WTC11 (cell line): ENCODE results near the gene ARCN1. TPM values are rescaled to one million over a fixed set of nuclear protein-coding genes. Genes with fewer than 3 reads are reported as not detected.

Experiments used
- ATAC-seq: fragments of 200-7000 bp; cut with Tn5 transposase; 2 replicates; pipeline ENCODE4 v1.10.0; 2021; ENCODE audit warnings: mild to moderate bottlenecking, moderate library complexity
- CTCF ChIA-PET: fragments of 300-600 bp; sonication (Branson Sonifier 250); formaldehyde crosslinking; loops from one replicate; lab custom pipeline; 2021; ENCODE audit warnings: antibody characterized with exemption; lab: Charles Lee
- POLR2A ChIA-PET: fragments of 350-600 bp; sonication (Branson Sonifier 250); formaldehyde crosslinking; loops from one replicate; lab custom pipeline; 2021; ENCODE audit warnings: antibody characterized with exemption; lab: Charles Lee
- DNase-seq: peaks from one replicate; pipeline ENCODE4 v3.0.0; 2021; ENCODE audit warnings: low spot score
- H3K27ac Mint-ChIP-seq: 2 replicates; pipeline ENCODE4 v1.8.0; 2021; ENCODE audit warnings: mixed read lengths
- H3K27me3 Mint-ChIP-seq: 2 replicates; pipeline ENCODE4 v1.8.0; 2021; ENCODE audit warnings: low read depth, mild to moderate bottlenecking, moderate library complexity, mixed read lengths
- H3K36me3 Mint-ChIP-seq: 2 replicates; pipeline ENCODE4 v1.8.0; 2021; ENCODE audit warnings: mixed read lengths
- H3K4me1 Mint-ChIP-seq: 2 replicates; pipeline ENCODE4 v1.8.0; 2022; ENCODE audit warnings: mixed read lengths
- H3K4me3 Mint-ChIP-seq: 2 replicates; pipeline ENCODE4 v1.8.0; 2021; ENCODE audit warnings: mild to moderate bottlenecking, moderate library complexity, mixed read lengths
- H3K9me3 Mint-ChIP-seq: 2 replicates; pipeline ENCODE4 v1.8.0; 2021; ENCODE audit warnings: mixed read lengths
- ETV6 ChIP-seq: sonication (generic); formaldehyde crosslinking; IDR thresholded peaks from 2 replicates; pipeline ENCODE4 v1.8.1; 2022; ENCODE audit warnings: mild to moderate bottlenecking, missing genetic modification reagents
- GRHL2 ChIP-seq: fragments of 250-450 bp; sonication (Bioruptor Pico); IDR thresholded peaks from 2 replicates; pipeline ENCODE4 v1.8.0; 2022; ENCODE audit warnings: mild to moderate bottlenecking, moderate library complexity; ENCODE audit not compliant: insufficient replicate concordance, severe bottlenecking
- HMGA2 ChIP-seq: fragments of 250-450 bp; sonication (Bioruptor Pico); IDR thresholded peaks from 2 replicates; pipeline ENCODE4 v1.4.0; 2021; ENCODE audit warnings: mild to moderate bottlenecking, moderate library complexity
- JAZF1 ChIP-seq: fragments of 250-450 bp; sonication (Bioruptor Pico); IDR thresholded peaks from 2 replicates; pipeline ENCODE4 v1.9.0; 2021; ENCODE audit warnings: moderate library complexity, mild to moderate bottlenecking, inconsistent platforms
- JUN ChIP-seq: sonication (generic); formaldehyde crosslinking; IDR thresholded peaks from 2 replicates; pipeline ENCODE4 v1.8.0; 2023; ENCODE audit warnings: mild to moderate bottlenecking, missing genetic modification reagents
- NR2C2 ChIP-seq: sonication (generic); formaldehyde crosslinking; IDR thresholded peaks from 2 replicates; pipeline ENCODE4 v1.8.0; 2022; ENCODE audit warnings: mild to moderate bottlenecking, missing genetic modification reagents
- OVOL2 ChIP-seq: fragments of 250-450 bp; sonication (Bioruptor Pico); IDR thresholded peaks from 2 replicates; pipeline ENCODE4 v1.9.0; 2021; ENCODE audit warnings: mild to moderate bottlenecking, borderline replicate concordance
- SP1 ChIP-seq: sonication (generic); formaldehyde crosslinking; conservative IDR thresholded peaks from 2 replicates; pipeline ENCODE4 v1.8.1; 2022; ENCODE audit warnings: missing genetic modification reagents
- TEAD1 ChIP-seq: sonication (generic); formaldehyde crosslinking; IDR thresholded peaks from 2 replicates; pipeline ENCODE4 v1.8.0; 2022; ENCODE audit warnings: mild to moderate bottlenecking, missing genetic modification reagents
- TEAD4 ChIP-seq: sonication (generic); formaldehyde crosslinking; IDR thresholded peaks from 2 replicates; pipeline ENCODE4 v1.8.0; 2022; ENCODE audit warnings: mild to moderate bottlenecking, missing genetic modification reagents
- ZNF121 ChIP-seq: sonication (generic); formaldehyde crosslinking; IDR thresholded peaks from 2 replicates; pipeline ENCODE4 v1.8.0; 2023; ENCODE audit warnings: missing genetic modification reagents
- total RNA-seq: library from RNA; stranded (reverse); gene quantifications from 3 replicates; pipeline ENCODE4 v1.2.3, GENCODE V29; 2021
- TF ChIP-seq, protein P1 (sequence below): sonication (generic); formaldehyde crosslinking; IDR thresholded peaks from 2 replicates; pipeline ENCODE4 v1.8.0; 2022; ENCODE audit warnings: mild to moderate bottlenecking, missing genetic modification reagents
- TF ChIP-seq, protein P2 (sequence below): fragments of 250-450 bp; sonication (Bioruptor Pico); IDR thresholded peaks from 2 replicates; pipeline ENCODE4 v1.9.0; 2021; ENCODE audit warnings: mild to moderate bottlenecking, borderline replicate concordance

ARCN1 gene
- total RNA-seq, 1 experiment from 2014 or later = 154 TPM

DNA sequence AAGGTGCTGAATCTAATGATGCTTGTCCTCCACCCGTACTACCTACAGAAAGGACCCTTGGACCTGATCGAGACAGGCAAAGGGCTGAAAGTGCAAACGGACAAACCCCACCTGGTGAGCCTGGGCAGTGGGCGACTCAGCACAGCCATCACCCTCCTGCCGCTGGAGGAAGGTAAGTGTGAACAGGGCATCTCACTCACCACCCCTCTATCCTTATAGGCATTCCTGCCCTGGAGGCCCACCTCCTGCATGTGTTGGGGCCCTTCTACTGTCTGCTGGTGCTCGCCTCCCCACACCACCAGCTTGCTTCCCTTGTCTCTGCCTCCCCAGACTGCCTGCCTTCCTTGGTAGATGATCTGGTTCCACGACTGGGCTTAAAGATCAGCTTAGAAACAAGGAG is 42.3 kb downstream of the ARCN1 start (continued):
- TF ChIP-seq, protein P1, sequence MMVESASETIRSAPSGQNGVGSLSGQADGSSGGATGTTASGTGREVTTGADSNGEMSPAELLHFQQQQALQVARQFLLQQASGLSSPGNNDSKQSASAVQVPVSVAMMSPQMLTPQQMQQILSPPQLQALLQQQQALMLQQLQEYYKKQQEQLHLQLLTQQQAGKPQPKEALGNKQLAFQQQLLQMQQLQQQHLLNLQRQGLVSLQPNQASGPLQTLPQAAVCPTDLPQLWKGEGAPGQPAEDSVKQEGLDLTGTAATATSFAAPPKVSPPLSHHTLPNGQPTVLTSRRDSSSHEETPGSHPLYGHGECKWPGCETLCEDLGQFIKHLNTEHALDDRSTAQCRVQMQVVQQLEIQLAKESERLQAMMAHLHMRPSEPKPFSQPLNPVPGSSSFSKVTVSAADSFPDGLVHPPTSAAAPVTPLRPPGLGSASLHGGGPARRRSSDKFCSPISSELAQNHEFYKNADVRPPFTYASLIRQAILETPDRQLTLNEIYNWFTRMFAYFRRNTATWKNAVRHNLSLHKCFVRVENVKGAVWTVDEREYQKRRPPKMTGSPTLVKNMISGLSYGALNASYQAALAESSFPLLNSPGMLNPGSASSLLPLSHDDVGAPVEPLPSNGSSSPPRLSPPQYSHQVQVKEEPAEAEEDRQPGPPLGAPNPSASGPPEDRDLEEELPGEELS (CRISPR knock-in tag) = no peak
- TF ChIP-seq, all 79 proteins: peak for 0

DNA sequence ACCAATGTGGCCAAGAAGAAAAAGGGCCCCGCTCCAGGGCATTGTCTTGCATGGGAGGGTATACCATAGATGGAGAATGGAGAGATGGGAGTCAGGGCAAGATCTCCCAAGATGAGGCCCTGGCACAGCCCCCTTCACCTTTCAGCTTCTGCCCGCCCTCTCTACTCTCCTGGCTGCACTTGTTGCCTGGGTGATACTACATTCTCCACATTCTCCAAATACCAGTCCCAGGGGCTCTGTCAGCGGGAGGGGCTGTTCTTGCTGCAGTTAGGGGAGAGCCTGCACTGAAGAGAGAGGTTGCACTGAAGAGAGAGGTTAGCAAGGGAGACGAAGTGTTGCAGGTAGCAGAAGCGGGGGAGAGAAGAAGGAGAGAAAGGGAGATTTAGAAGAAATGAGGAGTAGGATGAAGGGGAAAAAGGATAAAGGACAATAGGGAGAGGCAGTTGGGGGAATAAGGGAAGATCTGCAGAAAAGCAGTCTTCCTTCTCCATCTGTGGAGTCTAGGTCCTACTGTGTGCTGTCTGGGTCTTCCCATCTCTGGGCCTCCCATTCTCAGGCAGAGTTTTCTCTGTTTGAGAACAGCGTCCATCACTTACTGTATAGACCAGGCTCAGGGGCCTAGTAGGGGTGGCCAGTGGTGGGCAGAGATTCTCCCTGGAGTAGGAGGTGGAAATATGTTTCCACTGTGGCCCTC is 43.2 kb downstream of the ARCN1 start:
- Mint-ChIP-seq H3K36me3 (no peaks in the 10 kb centered on the region), H3K9me3 (no peaks in the 10 kb centered on the region), H3K27ac (peak overlapping the region; percentile 91), H3K4me3 (peak overlapping the region; percentile 21), H3K27me3 (peaks cover 19% of the 10 kb centered on the region), H3K4me1 (peaks cover 64% of the 10 kb centered on the region)
- ATAC-seq (peak; percentile 80), DNase-seq (peak; percentile 89)
- ChIA-PET CTCF (interaction anchor here (0.7 to 12.5 kb wide), 4 partner anchors 19 to 314 kb away, joined by 3 to 127 read pairs (median 56); no protein-coding TSS in a partner anchor), POLR2A (interaction anchor here (0.7 to 3.9 kb wide), 2 partner anchors 19 to 306 kb away, joined by 9 to 34 read pairs; no protein-coding TSS in a partner anchor)
- TF ChIP-seq, protein P1 (CRISPR knock-in tag) = no peak
- TF ChIP-seq TEAD1 (peak; percentile 100), OVOL2 (no peak), TEAD4 (CRISPR knock-in tag) (peak; percentile 99), GRHL2 (CRISPR knock-in tag) (no peak), SP1 (peak; percentile 61), JAZF1 (CRISPR knock-in tag) (no peak), JUN (CRISPR knock-in tag) (no peak), ZNF121 (CRISPR knock-in tag) (no peak), ETV6 (CRISPR knock-in tag) (peak; percentile 55; the same call in 1 of the 2 replicates)
- TF ChIP-seq, protein P2, sequence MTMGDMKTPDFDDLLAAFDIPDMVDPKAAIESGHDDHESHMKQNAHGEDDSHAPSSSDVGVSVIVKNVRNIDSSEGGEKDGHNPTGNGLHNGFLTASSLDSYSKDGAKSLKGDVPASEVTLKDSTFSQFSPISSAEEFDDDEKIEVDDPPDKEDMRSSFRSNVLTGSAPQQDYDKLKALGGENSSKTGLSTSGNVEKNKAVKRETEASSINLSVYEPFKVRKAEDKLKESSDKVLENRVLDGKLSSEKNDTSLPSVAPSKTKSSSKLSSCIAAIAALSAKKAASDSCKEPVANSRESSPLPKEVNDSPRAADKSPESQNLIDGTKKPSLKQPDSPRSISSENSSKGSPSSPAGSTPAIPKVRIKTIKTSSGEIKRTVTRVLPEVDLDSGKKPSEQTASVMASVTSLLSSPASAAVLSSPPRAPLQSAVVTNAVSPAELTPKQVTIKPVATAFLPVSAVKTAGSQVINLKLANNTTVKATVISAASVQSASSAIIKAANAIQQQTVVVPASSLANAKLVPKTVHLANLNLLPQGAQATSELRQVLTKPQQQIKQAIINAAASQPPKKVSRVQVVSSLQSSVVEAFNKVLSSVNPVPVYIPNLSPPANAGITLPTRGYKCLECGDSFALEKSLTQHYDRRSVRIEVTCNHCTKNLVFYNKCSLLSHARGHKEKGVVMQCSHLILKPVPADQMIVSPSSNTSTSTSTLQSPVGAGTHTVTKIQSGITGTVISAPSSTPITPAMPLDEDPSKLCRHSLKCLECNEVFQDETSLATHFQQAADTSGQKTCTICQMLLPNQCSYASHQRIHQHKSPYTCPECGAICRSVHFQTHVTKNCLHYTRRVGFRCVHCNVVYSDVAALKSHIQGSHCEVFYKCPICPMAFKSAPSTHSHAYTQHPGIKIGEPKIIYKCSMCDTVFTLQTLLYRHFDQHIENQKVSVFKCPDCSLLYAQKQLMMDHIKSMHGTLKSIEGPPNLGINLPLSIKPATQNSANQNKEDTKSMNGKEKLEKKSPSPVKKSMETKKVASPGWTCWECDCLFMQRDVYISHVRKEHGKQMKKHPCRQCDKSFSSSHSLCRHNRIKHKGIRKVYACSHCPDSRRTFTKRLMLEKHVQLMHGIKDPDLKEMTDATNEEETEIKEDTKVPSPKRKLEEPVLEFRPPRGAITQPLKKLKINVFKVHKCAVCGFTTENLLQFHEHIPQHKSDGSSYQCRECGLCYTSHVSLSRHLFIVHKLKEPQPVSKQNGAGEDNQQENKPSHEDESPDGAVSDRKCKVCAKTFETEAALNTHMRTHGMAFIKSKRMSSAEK (CRISPR knock-in tag) = peak; percentile 54; the same call in 1 of the 2 replicates

DNA sequence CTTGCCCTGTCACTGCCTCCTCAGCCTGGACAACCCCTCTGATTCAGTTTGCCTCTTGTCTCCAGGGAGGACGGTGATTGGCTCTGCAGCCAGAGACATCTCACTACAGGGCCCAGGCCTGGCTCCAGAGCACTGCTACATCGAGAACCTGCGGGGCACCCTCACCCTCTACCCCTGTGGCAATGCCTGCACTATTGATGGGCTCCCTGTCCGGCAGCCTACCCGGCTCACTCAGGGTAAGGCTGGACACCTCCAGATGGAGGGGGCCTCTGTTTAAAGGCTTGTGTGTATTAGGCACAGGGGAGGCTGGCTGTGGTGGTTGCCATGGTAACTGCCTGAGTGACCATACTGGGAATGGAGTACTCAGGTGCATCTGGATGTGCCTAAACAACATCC is 43.8 kb downstream of the ARCN1 start:
- peak; percentile 2 for ATAC-seq
- ChIA-PET CTCF (no interaction called here), POLR2A (no interaction called here)
- Mint-ChIP-seq H3K9me3 (no peaks in the 10 kb centered on the region), H3K27me3 (peaks cover 13% of the 10 kb centered on the region), H3K27ac (peak overlapping the region; percentile 91), H3K4me3 (no peak overlapping the region; the same call in 1 of the 2 replicates), H3K4me1 (peaks cover 70% of the 10 kb centered on the region), H3K36me3 (no peaks in the 10 kb centered on the region)
- no peak for TF ChIP-seq JAZF1 (CRISPR knock-in tag)
- TF ChIP-seq ZNF121 (CRISPR knock-in tag) = peak; percentile 94
- TF ChIP-seq HMGA2 (CRISPR knock-in tag) = no peak
- TF ChIP-seq NR2C2 (CRISPR knock-in tag) = no peak
- DNase-seq = peak; percentile 56
